Fibroblast of skin of right quadriceps (primary cell): ENCODE measurements around the gene CDK13.
"Not testable (repeated sequence)": the region's sequence is repeated elsewhere in the genome, so short reads cannot be mapped to it uniquely, and the experiment has no call there.

Source experiments
- DNase-seq: peaks from one replicate; pipeline ENCODE4 v3.0.0-alpha.2; 2013

The CDK13 gene

GRCh38 chr7:40105879-40106473 is 155.9 kb downstream of the CDK13 start:
- no peak for DNase-seq

GRCh38 chr7:40115936-40116335 is 165.9 kb downstream of the CDK13 start:
- no peak for DNase-seq

GRCh38 chr7:40117199-40117598 is 167.1 kb downstream of the CDK13 start:
- not testable (repeated sequence) for DNase-seq

GRCh38 chr7:40118201-40118600 is 168.1 kb downstream of the CDK13 start:
- not testable (repeated sequence) for DNase-seq

DNA sequence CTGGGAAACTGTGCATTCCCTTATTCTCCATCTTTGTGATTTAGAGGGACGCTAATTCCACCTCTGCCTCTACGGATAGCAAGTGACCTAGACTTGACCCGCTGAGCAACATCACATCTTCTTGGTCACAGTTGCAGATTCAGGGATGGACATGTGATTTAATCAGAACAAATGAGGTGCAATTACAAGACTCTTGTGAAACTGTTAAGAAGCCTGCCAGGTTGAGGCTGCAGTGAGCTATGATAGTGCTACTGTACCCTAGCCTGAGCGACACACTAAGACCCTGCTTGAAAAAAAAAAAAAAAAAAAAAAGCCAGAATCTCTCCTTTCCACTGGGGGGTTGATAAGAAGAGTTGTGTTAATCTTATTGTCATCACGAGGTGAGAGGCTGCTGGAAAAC is 170.0 kb downstream of the CDK13 start:
- no peak for DNase-seq

DNA sequence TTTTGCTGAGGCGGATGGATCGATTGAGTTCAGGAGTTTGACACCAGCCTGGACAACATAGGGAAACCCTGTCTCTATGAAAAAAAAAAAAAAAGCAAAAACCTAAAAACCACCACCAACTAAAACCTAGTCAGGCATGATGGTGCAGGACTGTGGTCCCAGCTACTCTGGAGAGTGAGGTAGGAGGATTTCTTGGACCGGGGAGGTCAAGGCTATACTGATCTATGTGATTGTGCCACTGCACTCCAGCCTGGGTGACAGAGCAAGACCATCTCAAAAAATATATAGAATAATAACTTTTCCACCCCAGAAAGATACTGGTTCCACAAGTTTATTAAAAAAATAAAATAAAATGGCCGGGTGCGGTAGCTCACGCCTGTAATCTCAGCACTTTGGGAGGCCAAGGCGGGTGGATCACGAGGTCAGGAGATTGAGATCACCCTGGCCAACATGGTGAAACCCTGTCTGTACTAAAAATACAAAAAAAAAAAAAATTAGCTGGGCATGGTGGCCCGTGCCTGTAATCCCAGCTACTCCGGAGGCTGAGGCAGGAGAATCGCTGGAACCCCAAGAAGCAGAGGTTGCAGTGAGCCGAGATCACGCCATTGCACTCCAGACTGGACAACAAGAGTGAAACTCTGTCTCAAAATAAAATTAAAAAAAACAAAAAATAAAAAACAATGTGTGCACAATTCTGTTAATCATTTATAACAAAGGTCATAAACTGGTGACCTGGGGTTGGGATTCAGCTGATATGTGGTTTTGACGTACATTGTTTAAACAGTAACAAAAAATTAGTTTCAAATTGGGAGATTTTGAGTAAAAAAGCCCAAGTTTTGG is 172.3 kb downstream of the CDK13 start:
- DNase-seq, result not testable (repeated sequence)

- no peak for DNase-seq
These were observed 172.8 kb downstream of the CDK13 start for GRCh38 chr7:40122940-40123254.

DNA sequence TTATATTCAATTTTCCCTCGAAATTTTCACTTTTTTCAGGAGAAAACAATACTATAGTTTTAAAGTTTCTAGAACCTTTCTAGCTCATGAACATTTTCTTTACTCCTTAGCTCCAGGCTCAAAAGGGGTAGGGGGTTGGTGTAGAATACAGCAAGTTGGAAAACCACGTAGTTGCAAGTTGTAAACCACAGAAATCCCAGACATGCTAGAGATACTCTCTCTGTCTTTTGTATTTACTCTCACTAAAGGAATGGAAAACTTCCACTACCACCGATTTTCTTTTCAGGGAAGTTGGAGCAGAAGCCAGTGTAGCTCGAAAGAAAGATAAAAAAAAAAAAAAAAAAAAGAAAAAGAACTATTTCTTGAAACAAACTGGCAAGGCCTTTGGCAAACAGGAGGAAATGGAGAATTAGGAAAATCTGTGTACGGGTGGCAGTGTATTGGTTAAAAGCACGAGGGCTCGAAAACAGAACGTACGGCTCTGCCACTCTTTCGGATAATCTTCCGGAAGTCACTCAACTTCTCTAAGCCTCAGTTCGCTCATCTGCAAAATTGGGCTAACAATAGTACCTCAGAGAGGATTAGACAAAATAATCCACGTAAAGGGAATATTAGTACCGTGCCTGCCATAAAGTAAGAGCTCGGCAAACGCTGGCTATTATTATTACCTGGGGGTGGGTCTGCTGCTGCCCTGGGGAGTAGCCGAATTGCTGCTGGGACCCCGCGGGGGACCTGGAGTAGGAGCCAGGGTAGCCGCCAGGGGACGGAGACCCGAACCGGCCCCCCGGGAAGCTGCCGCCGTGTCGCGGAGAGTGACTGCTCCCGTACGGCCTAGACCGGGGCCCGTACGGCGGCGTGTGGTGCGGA is 183.7 kb downstream of the CDK13 start:
- peak; percentile 15 for DNase-seq

DNA sequence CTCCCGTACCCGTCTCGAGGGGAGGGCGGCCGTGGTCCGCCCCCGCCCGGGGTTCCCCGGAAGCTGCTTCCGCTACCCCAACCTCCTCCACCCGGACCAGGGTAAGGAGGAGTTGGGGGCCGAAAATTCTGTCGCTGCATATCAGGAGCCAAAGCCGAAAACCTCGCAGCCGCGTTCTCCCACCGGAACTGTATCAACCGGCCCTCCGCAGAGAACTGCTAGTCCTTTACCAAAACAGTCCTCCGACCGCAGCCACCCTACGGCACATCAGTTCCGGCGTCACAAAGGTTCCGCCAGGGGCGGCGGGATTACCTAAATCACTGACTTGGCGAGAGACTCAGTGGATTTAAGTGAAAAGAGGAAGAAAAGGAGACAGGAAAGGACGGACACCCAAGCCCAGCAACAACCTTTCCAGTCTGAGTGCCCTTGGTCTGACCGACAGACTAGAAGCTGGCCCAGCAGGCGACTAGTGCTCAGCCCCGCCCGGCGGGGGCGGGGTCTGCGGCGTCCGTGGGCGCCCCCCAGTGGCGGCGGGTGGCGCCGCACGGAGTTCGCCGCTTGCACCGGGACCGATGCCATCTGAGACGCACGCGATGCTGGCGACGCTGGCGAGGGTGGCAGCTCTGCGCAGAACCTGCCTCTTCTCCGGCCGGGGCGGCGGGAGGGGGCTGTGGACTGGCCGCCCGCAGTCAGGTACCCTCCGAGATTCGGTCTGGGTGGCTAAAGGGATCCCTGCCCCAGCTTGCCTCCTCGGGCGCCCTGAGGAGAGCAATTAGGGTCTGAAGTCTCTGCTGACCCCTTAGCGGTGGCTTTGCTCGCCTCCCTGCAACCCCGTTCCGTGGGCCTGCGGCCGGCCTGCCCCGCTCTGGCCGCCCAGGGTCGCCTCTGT is 184.6 kb downstream of the CDK13 start, which contains the start of the genes MPLKIP and SUGCT:
TSS of gene MPLKIP (minus strand) at position 195 of the 889 bp plus-strand sequence. CDS start at position 140, 55 bp downstream.
TSS of gene SUGCT (plus strand) at position 578 of the 889 bp plus-strand sequence.
- DNase-seq, result peak; percentile 89

DNA sequence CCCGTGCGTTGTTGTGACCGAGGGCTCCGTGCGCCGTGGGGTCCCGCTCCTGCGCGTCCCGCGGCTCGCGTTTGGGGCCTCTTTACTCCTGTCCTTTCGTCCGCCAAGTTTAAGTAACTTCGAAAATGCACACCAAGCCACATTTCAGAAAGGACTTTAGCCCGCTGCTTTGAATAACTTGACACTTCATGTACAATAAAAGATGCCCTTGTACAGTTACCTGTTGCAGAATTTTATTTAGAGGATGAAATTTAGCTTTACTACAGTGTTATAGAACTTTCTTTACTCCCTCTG is 185.2 kb downstream of the CDK13 start:
- DNase-seq, result peak; percentile 25

DNA sequence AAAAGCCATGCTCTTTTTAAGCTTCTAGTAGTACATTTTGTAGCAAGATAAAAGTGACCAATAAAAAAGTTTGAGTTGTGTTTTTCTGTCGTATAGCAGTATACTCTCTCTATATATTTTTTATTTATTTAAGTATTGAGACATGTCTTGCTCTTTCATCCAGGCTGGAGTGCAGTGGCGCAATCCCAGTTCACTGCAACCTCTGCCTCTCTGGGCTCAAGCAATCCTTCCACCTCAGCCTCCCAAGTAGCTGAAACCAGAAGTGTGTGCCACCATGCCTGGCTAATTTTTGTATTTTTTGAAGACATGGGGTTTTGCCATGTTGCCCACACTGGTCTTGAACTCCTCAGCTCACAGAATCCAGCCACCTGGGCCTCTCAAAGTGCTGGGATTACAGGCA is 187.5 kb downstream of the CDK13 start:
- no peak for DNase-seq

GRCh38 chr7:40138973-40139372 is 188.9 kb downstream of the CDK13 start:
- no peak for DNase-seq

GRCh38 chr7:40139891-40140290 is 189.8 kb downstream of the CDK13 start:
- DNase-seq, result not testable (repeated sequence)

- DNase-seq, result not testable (repeated sequence)
These were observed 191.9 kb downstream of the CDK13 start for GRCh38 chr7:40141916-40142315.

- DNase-seq, result not testable (repeated sequence)
These were observed 195.6 kb downstream of the CDK13 start for GRCh38 chr7:40145596-40146130.

GRCh38 chr7:40147371-40148246 is 197.6 kb downstream of the CDK13 start:
- DNase-seq, result peak; percentile 42

- DNase-seq, result not testable (repeated sequence)
These were observed 198.2 kb downstream of the CDK13 start for GRCh38 chr7:40148247-40148580.

DNA sequence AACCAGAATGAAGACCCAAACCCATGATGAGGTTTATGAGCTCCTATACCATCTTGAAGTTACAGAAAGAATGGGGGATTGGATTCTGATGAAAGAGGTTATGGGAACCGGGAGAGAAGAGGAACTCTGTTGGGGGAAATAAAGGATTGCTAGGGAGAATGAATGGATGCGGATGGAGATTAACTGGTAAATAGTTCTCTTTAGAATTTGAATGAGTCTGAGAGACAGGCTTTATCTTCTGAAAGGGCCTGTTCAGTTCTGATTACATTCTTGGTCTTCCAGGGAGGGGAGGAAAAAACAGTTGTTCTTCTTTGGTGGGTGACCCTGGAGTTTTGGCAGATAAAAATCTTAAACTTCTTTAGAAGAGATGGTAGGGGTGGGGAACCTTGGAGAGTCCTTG is 198.6 kb downstream of the CDK13 start:
- no peak for DNase-seq
